Prostate gland (tissue), 2 donors: ENCODE measurements around the gene PRR23E. TPM values are rescaled to one million over a fixed set of nuclear protein-coding genes. Genes with fewer than 3 reads are reported as not detected.

Source experiments
- DNase-seq: peaks from one replicate; pipeline ENCODE4 v3.0.0-alpha.2; 2019; ENCODE audit warnings: low spot score
- H3K27ac ChIP-seq, 2 donors: fragments of 200-600 bp; sonication (generic); 2 replicates each; pipeline ENCODE4 v1.5.1; 2017 to 2019
- H3K27me3 ChIP-seq: fragments of 200-600 bp; sonication (generic); replicated peaks from 2 replicates; pipeline ENCODE4 v1.5.1; 2019; ENCODE audit not compliant: insufficient read depth
- H3K36me3 ChIP-seq, 2 donors: fragments of 200-600 bp; sonication (generic); 1 replicate in 1 of 2; 2 replicates in 1 of 2; pipeline versions ENCODE4 v1.5.1 to v1.8.1; 2017 to 2019
- H3K4me1 ChIP-seq: fragments of 200-600 bp; sonication (generic); replicated peaks from 2 replicates; pipeline ENCODE4 v1.5.1; 2019
- H3K4me3 ChIP-seq, 2 donors: fragments of 200-600 bp; sonication (generic); 2 replicates each; pipeline ENCODE4 v1.5.1; 2017 to 2019
- H3K9me3 ChIP-seq: fragments of 200-600 bp; sonication (generic); 2 replicates; pipeline ENCODE4 v1.5.1; 2017
- POLR2A ChIP-seq: fragments of 450-650 bp; IDR thresholded peaks from one replicate; pipeline ENCODE4 v1.6.1; 2016; ENCODE audit warnings: antibody characterized with exemption, mild to moderate bottlenecking
- POLR2AphosphoS5 ChIP-seq: sonication (generic); formaldehyde crosslinking; IDR thresholded peaks from one replicate; pipeline ENCODE4 v1.6.1; 2017; ENCODE audit warnings: antibody characterized with exemption
- WGBS: methylation state at CpG from one replicate; pipeline ENCODE4 v1.1.5; 2018; 5-methylcytosine and 5-hydroxymethylcytosine counted together
- intact Hi-C: fragments of 100-400 bp; cut with DNase I; formaldehyde crosslinking; loops from one replicate; pipeline ENCODE4 v1.14.2; 2022
- total RNA-seq, 2 donors: library from RNA; depleted of rRNA; stranded (reverse); fragments of >200 nt; gene quantifications; one replicate each; pipeline ENCODE4 v1.1.0, GENCODE V29; 2016
- TF ChIP-seq, protein P1 (sequence below), 4 experiments: fragments of 200-600 bp in 2 of 4; fragments of 450-650 bp in 2 of 4; sonication (generic) in 2 of 4; IDR thresholded peaks; 1 replicate in 3 of 4; 2 replicates in 1 of 4; pipeline ENCODE4 v1.5.1; 2016 to 2019; ENCODE audit warnings: antibody characterized with exemption in 4 of 4, mild to moderate bottlenecking in 2 of 4, moderate library complexity in 2 of 4

The PRR23E gene
- total RNA-seq, 2 donors from 2014 or later, result not detected

DNA sequence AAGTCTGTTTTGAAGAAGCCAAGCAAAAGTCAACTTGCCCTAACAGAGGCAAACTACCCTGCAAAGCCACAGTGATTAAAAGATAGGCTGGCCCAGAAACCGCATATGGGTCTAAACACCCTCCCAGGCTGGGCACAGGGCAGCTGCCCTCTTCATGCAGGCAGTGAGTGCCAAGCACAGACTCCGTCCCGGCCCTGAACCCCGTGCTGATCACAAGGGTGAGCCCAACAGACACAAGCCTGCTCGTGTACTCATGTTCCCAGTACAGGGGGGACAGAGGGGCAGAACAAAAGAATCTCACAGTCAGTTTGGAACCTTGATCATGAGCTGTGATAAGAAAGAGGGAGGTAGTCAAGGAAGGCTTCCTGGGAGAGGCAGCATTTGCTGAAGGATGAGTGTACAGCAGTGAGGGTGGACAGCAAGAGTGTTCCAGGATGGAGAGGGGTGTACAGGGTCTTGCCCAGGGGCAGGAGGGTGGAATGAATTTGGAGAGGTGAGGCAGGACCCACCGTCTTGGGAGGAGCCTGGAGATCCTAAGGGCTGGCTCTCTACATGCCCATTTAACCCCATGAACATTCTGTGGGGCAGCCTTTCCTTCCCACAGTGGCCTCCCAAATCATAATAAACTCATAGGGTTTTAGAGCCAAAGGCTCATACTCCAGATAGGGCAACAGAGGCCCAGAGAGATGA lies 43.2 kb upstream of the PRR23E start:
- H3K4me1 ChIP-seq, result no peaks in the 10 kb centered on the region
- H3K27me3 ChIP-seq, result peaks cover 4% of the 10 kb centered on the region
- TF ChIP-seq POLR2A (no peak), POLR2AphosphoS5 (no peak)
- TF ChIP-seq, protein P1, sequence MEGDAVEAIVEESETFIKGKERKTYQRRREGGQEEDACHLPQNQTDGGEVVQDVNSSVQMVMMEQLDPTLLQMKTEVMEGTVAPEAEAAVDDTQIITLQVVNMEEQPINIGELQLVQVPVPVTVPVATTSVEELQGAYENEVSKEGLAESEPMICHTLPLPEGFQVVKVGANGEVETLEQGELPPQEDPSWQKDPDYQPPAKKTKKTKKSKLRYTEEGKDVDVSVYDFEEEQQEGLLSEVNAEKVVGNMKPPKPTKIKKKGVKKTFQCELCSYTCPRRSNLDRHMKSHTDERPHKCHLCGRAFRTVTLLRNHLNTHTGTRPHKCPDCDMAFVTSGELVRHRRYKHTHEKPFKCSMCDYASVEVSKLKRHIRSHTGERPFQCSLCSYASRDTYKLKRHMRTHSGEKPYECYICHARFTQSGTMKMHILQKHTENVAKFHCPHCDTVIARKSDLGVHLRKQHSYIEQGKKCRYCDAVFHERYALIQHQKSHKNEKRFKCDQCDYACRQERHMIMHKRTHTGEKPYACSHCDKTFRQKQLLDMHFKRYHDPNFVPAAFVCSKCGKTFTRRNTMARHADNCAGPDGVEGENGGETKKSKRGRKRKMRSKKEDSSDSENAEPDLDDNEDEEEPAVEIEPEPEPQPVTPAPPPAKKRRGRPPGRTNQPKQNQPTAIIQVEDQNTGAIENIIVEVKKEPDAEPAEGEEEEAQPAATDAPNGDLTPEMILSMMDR (IDR thresholded peaks at IDR 0.05), result no peak
- no peaks in the 10 kb centered on the region for H3K9me3 ChIP-seq
- no peak overlapping the region for H3K27ac ChIP-seq
- no peak for DNase-seq
- no peaks in the 10 kb centered on the region for H3K36me3 ChIP-seq
- intact Hi-C loops, result no loop called here
- 60% methylated on average over 6 of the region's 6 CpGs for WGBS
- no peak overlapping the region for H3K4me3 ChIP-seq

DNA sequence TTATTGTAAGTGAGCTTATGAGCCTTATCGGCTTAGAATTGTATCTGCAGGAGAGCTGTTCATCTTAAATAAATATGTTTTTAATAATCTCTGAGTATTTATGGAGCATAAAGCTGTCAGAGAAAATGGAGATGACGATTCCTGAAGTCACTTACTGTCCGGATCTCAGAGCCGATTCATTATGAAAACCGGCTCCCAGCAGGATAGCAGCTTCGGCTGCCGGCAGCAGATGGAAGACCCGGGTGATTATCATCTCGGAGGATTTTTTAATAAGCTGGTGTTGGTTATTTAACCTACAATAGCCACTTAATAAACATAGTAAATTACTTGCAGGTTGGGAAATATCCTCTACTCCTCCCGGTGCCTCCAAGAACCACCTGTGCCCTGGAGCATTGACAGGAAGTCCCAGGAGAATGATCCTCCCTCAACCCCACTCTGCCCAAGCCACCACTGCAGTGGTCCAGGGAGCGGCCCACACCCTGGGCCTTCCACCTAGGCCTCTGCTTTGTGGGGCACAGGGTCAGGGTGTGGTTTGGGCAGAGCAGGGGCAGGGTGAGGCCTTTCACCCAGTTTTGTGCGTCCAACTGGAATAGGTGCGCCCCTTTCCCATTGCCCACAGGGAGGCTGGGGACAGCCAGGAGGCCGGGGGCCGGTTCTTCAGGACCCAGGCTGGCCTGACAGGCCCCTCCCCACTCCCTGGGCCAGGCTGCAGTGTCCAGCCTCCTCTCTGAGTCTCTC lies 42.2 kb upstream of the PRR23E start:
- no peaks in the 10 kb centered on the region for H3K9me3 ChIP-seq
- no peaks in the 10 kb centered on the region for H3K4me1 ChIP-seq
- no peak overlapping the region for H3K4me3 ChIP-seq
- H3K27ac ChIP-seq, result no peak overlapping the region
- DNase-seq, result no peak
- H3K27me3 ChIP-seq, result peaks cover 4% of the 10 kb centered on the region
- TF ChIP-seq, protein P1 (IDR thresholded peaks at IDR 0.05), result no peak
- TF ChIP-seq POLR2AphosphoS5 (no peak), POLR2A (no peak)
- no peaks in the 10 kb centered on the region for H3K36me3 ChIP-seq
- intact Hi-C loops, result no loop called here
- 76% methylated on average over 14 of the region's 15 CpGs for WGBS

DNA sequence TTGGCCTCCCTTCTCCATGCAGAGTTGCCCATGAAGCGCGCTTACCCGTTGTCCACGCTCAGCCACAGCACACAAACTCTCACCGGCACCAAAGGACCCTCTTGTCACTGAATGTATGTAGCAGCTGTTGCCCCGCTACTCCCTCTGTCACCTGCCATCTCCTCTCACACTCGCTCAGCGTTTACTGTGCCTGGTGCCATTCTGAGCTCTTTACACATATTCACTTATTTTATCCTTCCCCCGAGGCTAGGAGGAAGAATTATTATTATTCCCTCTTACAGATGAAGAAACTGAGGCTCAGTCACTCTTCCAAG lies 41.7 kb upstream of the PRR23E start:
- Histone ChIP-seq H3K36me3 (no peaks in the 10 kb centered on the region), H3K4me1 (no peaks in the 10 kb centered on the region), H3K27me3 (peaks cover 4% of the 10 kb centered on the region), H3K27ac (no peak overlapping the region), H3K9me3 (no peaks in the 10 kb centered on the region), H3K4me3 (no peak overlapping the region)
- intact Hi-C loops, result no loop called here
- no peak for DNase-seq
- TF ChIP-seq POLR2AphosphoS5 (no peak), POLR2A (no peak)
- TF ChIP-seq, protein P1 (IDR thresholded peaks at IDR 0.05), result no peak
- WGBS, result 93% methylated on average over 9 of the region's 9 CpGs

DNA sequence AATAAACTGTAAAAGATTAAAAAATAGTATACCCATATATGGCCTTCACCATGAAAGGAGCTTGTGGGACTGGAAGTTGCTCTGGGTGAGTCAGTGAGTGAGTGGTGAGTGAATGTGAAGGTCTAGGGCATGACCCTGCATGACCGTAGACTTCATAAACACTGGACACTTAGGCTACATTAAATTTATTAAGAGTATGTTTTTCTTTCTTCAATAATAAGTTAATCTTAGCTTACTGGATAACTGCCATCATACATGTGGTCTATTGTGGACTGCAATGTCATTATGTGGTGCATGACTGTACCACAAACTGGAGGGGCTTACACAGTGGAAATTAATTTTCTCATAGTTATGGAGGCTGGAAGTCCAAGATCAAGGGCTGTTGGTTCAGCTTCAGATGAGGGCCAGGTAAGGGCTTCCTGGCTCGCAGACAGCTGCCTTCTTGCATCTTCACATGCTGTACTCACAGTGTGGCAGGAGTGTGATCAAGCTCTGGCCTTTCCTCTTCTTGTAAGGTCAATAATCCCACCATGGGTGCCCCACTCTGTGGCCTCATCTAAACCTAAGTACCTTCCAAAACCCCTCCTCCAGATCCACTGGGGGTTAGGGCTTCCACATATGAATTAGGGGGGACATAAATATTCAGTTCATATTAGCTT lies 40.8 kb upstream of the PRR23E start:
- Histone ChIP-seq H3K4me1 (no peaks in the 10 kb centered on the region), H3K9me3 (no peaks in the 10 kb centered on the region), H3K27ac (no peak overlapping the region), H3K4me3 (no peak overlapping the region), H3K36me3 (no peaks in the 10 kb centered on the region), H3K27me3 (peaks cover 10% of the 10 kb centered on the region)
- no peak for TF ChIP-seq POLR2AphosphoS5
- TF ChIP-seq, protein P1 (IDR thresholded peaks at IDR 0.05), result no peak
- 73% methylated on average over 2 of the region's 2 CpGs for WGBS
- intact Hi-C loops, result no loop called here
- DNase-seq, result no peak
